HG03064 (cell line): ENCODE measurements around the gene SMIM23.

ENCODE experiments used
- ATAC-seq: cut with Tn5 transposase; IDR thresholded peaks from one replicate; pipeline ENCODE4 v1.9.1; 2021; ENCODE audit warnings: low read depth; ENCODE audit not compliant: unreplicated experiment

SMIM23 gene

GRCh38 chr5:171785517-171785916, at the start of gene SMIM23:
Gene SMIM23 (plus strand): TSS chr5:171785817. CDS start chr5:171785872, 55 bp downstream.
- ATAC-seq: no peak

- no peak for ATAC-seq
Measured at GRCh38 chr5:171736976-171737891, 48.4 kb upstream of the SMIM23 start.

GRCh38 chr5:171738501-171738900, 47.1 kb upstream of the SMIM23 start:
- no peak for ATAC-seq

- no peak for ATAC-seq
Measured at GRCh38 chr5:171739271-171739670, 46.3 kb upstream of the SMIM23 start.

GRCh38 chr5:171743436-171744076, 42.1 kb upstream of the SMIM23 start:
- ATAC-seq: peak; percentile 17

- no peak for ATAC-seq
Measured at GRCh38 chr5:171744264-171744663, 41.4 kb upstream of the SMIM23 start.

GRCh38 chr5:171744882-171745281, 40.7 kb upstream of the SMIM23 start:
- ATAC-seq: no peak

- ATAC-seq: no peak
Measured at GRCh38 chr5:171745602-171746001, 40.0 kb upstream of the SMIM23 start.

DNA sequence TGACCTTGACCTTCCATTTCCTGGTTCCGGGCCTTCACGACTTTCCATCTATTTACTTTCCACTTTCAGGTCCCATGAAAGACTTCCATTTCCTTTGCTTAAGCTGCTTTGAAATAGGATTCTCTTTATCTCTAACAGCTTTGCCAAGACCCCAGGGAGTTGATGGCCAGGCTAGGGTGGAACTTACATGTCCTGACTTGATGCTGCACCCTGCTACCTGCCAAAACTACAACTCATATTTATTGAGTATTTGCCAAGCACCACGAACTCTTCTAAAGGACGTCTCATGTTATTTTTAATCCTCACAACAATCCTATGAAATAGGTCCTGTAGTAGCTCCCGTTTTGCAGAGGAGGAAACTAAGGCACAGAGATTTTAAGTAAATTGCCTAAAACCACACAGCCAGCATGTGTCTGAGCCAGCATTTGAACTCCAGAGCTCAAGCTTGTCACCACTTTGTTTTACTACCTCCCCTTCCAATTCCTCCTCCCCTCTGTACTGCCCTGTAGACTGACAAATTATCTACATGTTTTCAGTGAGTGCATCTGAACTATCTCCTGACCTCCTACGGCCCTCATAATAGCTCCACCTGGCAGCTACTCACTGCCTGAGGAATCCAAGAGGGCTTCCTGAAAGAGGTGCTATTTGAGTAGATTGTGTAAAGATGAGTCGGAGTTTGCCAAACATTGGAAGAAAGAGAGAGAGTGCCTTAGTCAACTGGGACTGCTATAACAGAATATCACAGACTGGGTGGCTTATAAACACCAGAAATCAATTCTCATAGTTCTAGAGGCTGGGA, 38.4 kb upstream of the SMIM23 start:
- no peak for ATAC-seq

- ATAC-seq: no peak
Measured at GRCh38 chr5:171748720-171749119, 36.9 kb upstream of the SMIM23 start.

GRCh38 chr5:171749365-171749764, 36.3 kb upstream of the SMIM23 start:
- ATAC-seq: no peak

- no peak for ATAC-seq
Measured at GRCh38 chr5:171750311-171750788, 35.3 kb upstream of the SMIM23 start.

- ATAC-seq: no peak
Measured at GRCh38 chr5:171755354-171755821, 30.2 kb upstream of the SMIM23 start.

- no peak for ATAC-seq
Measured at GRCh38 chr5:171757853-171758535, 27.6 kb upstream of the SMIM23 start.

DNA sequence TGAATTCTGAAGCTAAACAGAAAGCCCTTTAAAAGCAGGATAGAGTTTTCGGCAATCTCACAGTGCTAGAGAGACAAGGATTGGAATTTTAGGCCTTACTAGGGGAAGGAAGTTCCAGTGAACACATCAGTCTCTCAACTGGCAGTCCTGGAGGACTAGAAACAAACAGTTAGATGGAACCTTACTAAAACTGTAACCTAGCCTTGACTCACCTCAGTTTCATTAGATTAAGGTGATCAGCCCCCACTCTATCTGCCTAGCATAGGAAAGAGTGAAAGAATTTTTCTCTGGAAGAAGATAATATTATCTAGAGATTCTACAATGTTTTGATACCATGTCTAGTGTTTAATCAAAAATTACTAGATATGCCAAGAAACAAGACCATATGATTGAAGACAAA, 25.8 kb upstream of the SMIM23 start:
- no peak for ATAC-seq

DNA sequence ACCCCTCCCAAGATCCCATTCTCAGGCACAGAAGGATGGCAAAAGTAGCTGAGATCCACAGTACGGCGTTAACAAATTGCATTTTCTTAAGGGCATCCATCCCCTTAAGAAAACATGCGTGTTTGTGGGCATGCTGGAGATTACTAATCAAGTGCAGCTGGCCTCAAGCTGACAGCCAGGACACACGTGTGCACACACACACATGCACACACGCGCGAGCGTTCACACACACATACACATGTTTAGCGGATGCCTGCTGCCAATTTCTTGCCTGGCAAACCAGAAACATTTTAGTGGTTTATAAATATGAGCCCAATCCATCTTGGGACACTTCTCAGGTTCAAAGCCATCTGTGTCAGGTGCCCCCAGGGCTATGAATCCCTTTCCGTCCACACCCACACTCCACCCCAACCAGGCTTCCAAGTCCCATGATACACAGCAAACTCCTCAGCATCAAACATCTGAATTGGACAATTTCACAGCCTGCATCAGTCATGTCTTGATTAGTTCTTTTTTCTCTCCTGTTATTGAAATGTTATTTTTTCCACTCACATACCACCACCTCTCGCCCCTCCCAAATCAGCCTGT, 23.5 kb upstream of the SMIM23 start:
- ATAC-seq: no peak

DNA sequence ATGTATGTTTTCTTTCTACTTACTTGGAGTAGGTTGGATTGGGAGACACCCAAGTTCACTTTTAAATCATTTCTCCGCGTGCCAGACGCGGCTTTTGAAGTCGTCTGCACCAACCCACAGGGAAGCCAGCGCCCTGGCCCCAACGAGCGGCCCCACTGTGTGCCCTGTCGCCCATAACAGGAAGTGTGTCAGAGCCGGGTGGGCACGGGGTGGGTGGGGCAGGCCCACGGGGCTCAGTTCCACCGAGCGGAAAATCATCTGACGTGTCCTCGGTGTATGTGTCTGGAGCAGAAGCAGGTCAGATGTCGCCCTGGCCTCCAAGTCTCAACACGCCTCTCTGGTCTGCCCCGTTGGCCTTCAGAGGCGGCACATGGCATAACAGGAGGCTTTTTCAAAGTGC, 22.7 kb upstream of the SMIM23 start:
- ATAC-seq: no peak

- ATAC-seq: no peak
Measured at GRCh38 chr5:171764265-171764664, 21.4 kb upstream of the SMIM23 start.

- no peak for ATAC-seq
Measured at GRCh38 chr5:171766875-171767274, 18.7 kb upstream of the SMIM23 start.

GRCh38 chr5:171770153-171770552, 15.5 kb upstream of the SMIM23 start:
- no peak for ATAC-seq
